GM10248 (cell line): ENCODE results near the gene TULP3.

ENCODE experiments used
- CTCF ChIA-PET: fragments of 300-600 bp; sonication (Branson Sonifier 250); formaldehyde crosslinking; extraction: SDS; loops from one replicate; lab custom pipeline; 2021; ENCODE audit warnings: antibody characterized with exemption; lab: Yijun Ruan, JAX
- POLR2A ChIA-PET: fragments of 350-650 bp; sonication (Branson Sonifier 250); formaldehyde crosslinking; extraction: SDS; loops from one replicate; lab custom pipeline; 2020; ENCODE audit warnings: antibody characterized with exemption; lab: Yijun Ruan, JAX
- DNase-seq: peaks from one replicate; pipeline ENCODE4 v3.0.0; 2012; ENCODE audit errors: extremely low spot score
- TF ChIP-seq, protein P1 (sequence below): IDR thresholded peaks from 2 replicates; pipeline ENCODE4 v1.5.1; 2012; ENCODE audit warnings: mild to moderate bottlenecking, low read depth; ENCODE audit errors: extremely low read depth, missing control alignments, control extremely low read depth

The TULP3 gene, protein sequence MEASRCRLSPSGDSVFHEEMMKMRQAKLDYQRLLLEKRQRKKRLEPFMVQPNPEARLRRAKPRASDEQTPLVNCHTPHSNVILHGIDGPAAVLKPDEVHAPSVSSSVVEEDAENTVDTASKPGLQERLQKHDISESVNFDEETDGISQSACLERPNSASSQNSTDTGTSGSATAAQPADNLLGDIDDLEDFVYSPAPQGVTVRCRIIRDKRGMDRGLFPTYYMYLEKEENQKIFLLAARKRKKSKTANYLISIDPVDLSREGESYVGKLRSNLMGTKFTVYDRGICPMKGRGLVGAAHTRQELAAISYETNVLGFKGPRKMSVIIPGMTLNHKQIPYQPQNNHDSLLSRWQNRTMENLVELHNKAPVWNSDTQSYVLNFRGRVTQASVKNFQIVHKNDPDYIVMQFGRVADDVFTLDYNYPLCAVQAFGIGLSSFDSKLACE

DNA sequence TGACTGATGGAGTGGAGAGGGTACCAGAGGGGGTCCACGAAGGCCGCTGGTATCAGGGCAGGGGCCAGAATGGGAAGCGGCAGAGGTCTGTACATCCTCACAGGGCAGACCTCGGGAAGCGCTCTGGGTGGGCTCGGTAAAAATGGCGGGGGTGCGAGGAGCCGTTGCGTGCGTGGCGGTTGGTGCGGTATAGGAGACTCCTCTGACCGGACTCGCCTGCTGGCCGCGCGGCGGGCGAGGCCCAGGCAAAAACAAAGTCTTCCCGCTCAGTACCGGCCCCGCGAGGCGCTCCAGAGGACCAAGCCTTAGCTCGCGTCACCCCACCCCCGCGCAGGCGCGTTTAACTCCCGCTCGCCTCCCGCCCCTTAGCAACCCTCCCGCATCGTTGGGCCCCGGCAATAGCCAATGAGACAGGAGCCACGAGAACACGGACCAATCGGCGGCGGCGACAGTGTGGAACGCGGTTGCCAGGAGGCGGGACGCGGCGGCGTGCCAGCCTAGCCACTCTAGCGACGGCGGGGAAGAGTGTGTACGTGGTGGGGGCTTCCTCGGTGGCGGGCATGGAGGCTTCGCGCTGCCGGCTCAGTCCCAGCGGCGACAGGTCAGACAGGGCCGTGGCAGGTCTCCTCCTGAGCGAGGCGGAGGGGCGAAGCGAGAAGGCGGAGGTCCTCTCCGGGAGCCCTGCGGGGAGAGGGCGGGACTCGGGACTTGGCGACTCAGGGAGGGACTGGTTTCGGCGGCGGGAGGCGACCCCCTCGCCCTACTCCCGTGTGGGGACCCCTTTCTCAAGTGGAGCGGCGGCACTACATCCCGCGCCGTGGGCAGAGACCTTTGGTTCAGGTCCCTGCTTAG lies at the start of gene TULP3:
TSS of gene TULP3 (plus strand) at position 504 of the 852 bp plus-strand sequence. CDS start at position 561, 57 bp downstream.
- POLR2A ChIA-PET: interaction anchor here (0.5 to 1.4 kb wide), 2 partner anchors 13 to 52 kb away, joined by 3 to 4 read pairs; no protein-coding TSS in a partner anchor
- CTCF ChIA-PET: interaction anchor here (1.0 to 2.1 kb wide), 6 partner anchors 10 to 150 kb away, joined by 3 to 9 read pairs (median 6); no protein-coding TSS in a partner anchor
- DNase-seq: peak; percentile 98
- TF ChIP-seq, protein P1, sequence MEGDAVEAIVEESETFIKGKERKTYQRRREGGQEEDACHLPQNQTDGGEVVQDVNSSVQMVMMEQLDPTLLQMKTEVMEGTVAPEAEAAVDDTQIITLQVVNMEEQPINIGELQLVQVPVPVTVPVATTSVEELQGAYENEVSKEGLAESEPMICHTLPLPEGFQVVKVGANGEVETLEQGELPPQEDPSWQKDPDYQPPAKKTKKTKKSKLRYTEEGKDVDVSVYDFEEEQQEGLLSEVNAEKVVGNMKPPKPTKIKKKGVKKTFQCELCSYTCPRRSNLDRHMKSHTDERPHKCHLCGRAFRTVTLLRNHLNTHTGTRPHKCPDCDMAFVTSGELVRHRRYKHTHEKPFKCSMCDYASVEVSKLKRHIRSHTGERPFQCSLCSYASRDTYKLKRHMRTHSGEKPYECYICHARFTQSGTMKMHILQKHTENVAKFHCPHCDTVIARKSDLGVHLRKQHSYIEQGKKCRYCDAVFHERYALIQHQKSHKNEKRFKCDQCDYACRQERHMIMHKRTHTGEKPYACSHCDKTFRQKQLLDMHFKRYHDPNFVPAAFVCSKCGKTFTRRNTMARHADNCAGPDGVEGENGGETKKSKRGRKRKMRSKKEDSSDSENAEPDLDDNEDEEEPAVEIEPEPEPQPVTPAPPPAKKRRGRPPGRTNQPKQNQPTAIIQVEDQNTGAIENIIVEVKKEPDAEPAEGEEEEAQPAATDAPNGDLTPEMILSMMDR: peak; percentile 2

DNA sequence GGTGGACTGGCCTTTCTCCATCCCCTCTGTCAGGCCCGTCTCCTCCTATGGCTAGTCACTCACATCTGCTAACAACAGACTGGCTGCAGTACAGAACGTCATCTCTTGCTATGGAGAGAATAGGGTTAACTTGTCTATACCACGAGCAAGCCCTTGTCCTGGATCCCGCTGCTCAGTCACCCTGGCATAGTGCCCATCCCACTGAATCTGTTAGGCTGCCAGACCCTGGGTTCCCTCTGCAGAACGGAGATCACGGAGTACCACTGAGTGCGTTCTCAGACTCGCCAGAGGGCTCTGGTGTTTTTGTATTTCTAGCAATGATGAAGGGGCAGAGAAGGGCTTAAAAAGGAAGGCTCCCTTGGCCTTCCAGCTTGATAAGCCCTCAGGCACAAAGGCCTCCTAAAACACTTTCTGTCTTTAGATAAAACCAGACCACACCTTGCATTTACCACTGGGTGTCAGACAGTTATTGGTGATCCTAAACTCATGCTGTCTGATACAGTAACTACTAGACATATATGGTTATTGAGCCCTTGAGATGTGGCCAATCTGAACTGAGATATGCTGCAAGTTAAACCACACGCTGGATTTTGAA lies 49.5 kb upstream of the TULP3 start:
- ChIA-PET CTCF (no interaction called here), POLR2A (no interaction called here)

DNA sequence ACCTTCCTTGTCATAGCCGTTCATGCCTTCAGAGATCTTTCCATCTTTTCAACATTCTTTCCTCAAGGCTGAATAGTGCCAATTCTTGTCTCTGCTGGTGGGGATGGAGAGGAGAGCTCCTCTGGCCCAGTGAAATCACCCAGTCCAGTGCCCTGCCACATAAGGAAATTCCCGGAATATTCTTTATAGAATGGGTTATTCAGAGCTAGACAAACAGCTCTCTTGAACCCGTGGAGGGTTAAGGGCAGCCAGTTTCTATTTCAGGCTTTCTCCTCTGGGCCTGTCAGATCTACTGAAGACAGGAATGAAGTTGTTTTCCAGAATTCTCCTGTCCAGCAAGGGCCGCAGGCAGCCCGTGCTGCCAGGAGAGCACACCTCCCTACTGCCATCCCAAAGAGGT lies 47.7 kb upstream of the TULP3 start:
- CTCF ChIA-PET: interaction anchor here (1.2 to 1.3 kb wide), 2 partner anchors 11 to 101 kb away, joined by 4 to 6 read pairs; no protein-coding TSS in a partner anchor
- TF ChIP-seq, protein P1: no peak
- no peak for DNase-seq
- POLR2A ChIA-PET: no interaction called here

More for the DNA sequence above, 49.5 kb upstream of the TULP3 start:
- no peak for DNase-seq
- TF ChIP-seq, protein P1: no peak

DNA sequence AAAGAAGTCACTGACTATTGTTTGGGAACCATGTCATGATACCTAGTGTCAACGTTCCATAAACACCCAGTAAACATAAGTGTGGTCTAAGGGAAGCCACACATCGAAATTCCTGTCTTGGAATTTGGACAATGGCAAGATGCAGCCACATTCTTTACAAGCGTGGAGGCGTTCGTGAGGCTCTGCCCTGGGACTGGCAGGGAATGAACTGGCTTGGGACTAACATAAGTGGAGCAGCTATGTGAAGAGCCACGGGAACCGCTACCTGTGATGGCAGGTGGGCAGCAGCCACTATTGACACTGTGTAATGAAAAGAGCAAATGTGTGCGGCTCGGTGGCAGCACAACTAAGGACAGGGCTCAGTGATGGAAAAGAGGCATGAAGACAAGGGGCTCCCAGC lies 45.9 kb upstream of the TULP3 start:
- no peak for DNase-seq
- POLR2A ChIA-PET: no interaction called here
- CTCF ChIA-PET: interaction anchor here (1.2 to 2.6 kb wide), 4 partner anchors 10 to 189 kb away, joined by 3 to 20 read pairs (median 6); no protein-coding TSS in a partner anchor
- TF ChIP-seq, protein P1: no peak

DNA sequence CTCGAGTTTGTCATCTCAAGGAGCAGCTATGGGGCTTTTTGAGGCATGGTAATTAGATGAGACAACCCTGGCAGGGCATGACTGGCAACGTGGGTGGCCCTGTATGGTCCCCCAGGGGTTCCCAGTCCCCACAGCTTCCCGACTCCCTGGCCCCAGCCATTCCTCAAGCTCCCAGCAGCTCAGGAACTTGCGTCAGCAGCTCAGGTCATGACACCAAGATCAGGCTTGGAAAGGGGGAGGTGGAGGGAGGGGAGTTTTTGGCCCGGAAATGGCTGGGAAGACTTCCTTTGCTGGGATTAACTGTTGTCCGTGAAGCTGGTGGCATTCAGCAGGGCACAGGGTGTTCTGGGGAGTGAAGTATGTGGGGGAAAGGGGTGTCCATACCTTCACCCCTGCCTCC lies 45.4 kb upstream of the TULP3 start:
- ChIA-PET CTCF (interaction anchor here (1.1 to 2.6 kb wide), 6 partner anchors 9 to 188 kb away, joined by 4 to 20 read pairs (median 6); no protein-coding TSS in a partner anchor), POLR2A (no interaction called here)
- no peak for DNase-seq
- TF ChIP-seq, protein P1: no peak
